ENCODE data around the gene MCF2L. TPM values are rescaled to one million over a fixed set of nuclear protein-coding genes. Genes with fewer than 3 reads are reported as not detected.

MCF2L gene
- total and polyA plus RNA-seq, 10 of the 15 experiments (the other 5 are each of a cell fraction or from before 2014, with no cell fraction given) = 0.06 to 1.1 (median 0.21) TPM; not detected in 2

GRCh38 chr13:113096052-113096744 lies 127.2 kb downstream of the MCF2L start (continued):
- no peak for TF ChIP-seq IRF5 (IDR thresholded peaks at IDR 0.05; ENCODE audit: borderline replicate concordance)
- TF ChIP-seq ZBTB33 (IDR thresholded peaks at IDR 0.05) = no peak
- no peak for TF ChIP-seq MYB (IDR thresholded peaks at IDR 0.05; ENCODE audit: borderline replicate concordance, low read depth, low read length)
- TF ChIP-seq GABPA (IDR thresholded peaks at IDR 0.05; ENCODE audit: low read depth) = no peak

GRCh38 chr13:113096745-113097305 lies 127.8 kb downstream of the MCF2L start:
- RAD21 ChIA-PET (ENCODE audit: unreplicated experiment) = no interaction called here
- H3K9ac ChIP-seq (ENCODE audit: control insufficient read depth, insufficient read depth, low read length) = no peak overlapping the region
- in situ Hi-C loops (cut with MboI) (no loop called here), intact Hi-C loops (cut with micrococcal nuclease; ENCODE audit: unreplicated experiment) (no loop called here)
- CTCF ChIA-PET = no interaction called here
- H3K4me1 ChIP-seq (ENCODE audit: control insufficient read depth, insufficient read depth, low read length) = no peaks in the 10 kb centered on the region
- SMC1A ChIA-PET (ENCODE audit: uncharacterized antibody, unreplicated experiment) = no interaction called here
- no peak for FAIRE-seq
- no peak overlapping the region for H3K4me2 ChIP-seq (ENCODE audit: control insufficient read depth, insufficient read depth)
- POLR2A ChIA-PET = no interaction called here
- ATAC-seq = no peak
- H3K27me3 ChIP-seq (replicated peaks in 1 of 2; ENCODE audit: control insufficient read depth in 2 of 2, insufficient read depth in 2 of 2, low read length in 1 of 2) = no peaks in the 10 kb centered on the region
- H3K4me3 ChIP-seq = no peak overlapping the region
- no peaks in the 10 kb centered on the region for H3K36me3 ChIP-seq (ENCODE audit: control insufficient read depth in 2 of 2, insufficient read depth in 2 of 2, low read length in 1 of 2)
- DNase-seq (ENCODE audit: low read depth, low spot score) = no peak
- H4K20me1 ChIP-seq (ENCODE audit: control insufficient read depth, insufficient read depth) = no peaks in the 10 kb centered on the region
- WGBS (ENCODE audit: insufficient coverage, insufficient replicate concordance, low lambda C conversion rate, missing lambda C conversion rate) = 74% methylated on average over 35 of the region's 52 CpGs
- no peak overlapping the region for H3K27ac ChIP-seq (ENCODE audit: control insufficient read depth, insufficient read depth)
- no peak overlapping the region for H2AFZ ChIP-seq (ENCODE audit: control insufficient read depth, low read depth, low read length)
- BruUV-seq (replicated peaks) = no TSS peak
- H3K79me2 ChIP-seq (ENCODE audit: control insufficient read depth, insufficient read depth, low read length) = no peaks in the 10 kb centered on the region
- H3K9me3 ChIP-seq (replicated peaks; ENCODE audit: control insufficient read depth, insufficient read depth, low read length) = no peaks in the 10 kb centered on the region
- TF ChIP-seq E4F1 (IDR thresholded peaks at IDR 0.05; ENCODE audit: borderline replicate concordance, partially characterized antibody) = no peak
- TF ChIP-seq NRF1 (conservative IDR thresholded peaks at IDR 0.05; ENCODE audit: low read depth, low read length) = no peak
- no peak for TF ChIP-seq BCLAF1 (IDR thresholded peaks at IDR 0.05)
- no peak for TF ChIP-seq SMAD5 (IDR thresholded peaks at IDR 0.05; ENCODE audit: low read depth)
- no peak for TF ChIP-seq JUNB (IDR thresholded peaks at IDR 0.05)
- no peak for TF ChIP-seq NR2C2 (IDR thresholded peaks at IDR 0.05; ENCODE audit: borderline replicate concordance, control insufficient read depth, insufficient read length, low read depth)
